HFFc6 (cell line): ENCODE results near the gene BOK. TPM values are rescaled to one million over a fixed set of nuclear protein-coding genes. Genes with fewer than 3 reads are reported as not detected.

Experiments used
- DNase-seq: peaks from one replicate; pipeline ENCODE4 v3.0.0-alpha.2; 2018
- H3K27ac Mint-ChIP-seq: 2 replicates; pipeline ENCODE4 v1.8.0; 2020; ENCODE audit warnings: mild to moderate bottlenecking, mixed read lengths
- H3K27me3 Mint-ChIP-seq: 2 replicates; pipeline ENCODE4 v1.8.0; 2021; ENCODE audit warnings: mild to moderate bottlenecking, moderate library complexity, mixed read lengths; ENCODE audit not compliant: insufficient read depth
- H3K36me3 Mint-ChIP-seq: 2 replicates; pipeline ENCODE4 v1.8.0; 2021; ENCODE audit warnings: low read depth, mixed read lengths
- H3K4me1 Mint-ChIP-seq: 2 replicates; pipeline ENCODE4 v1.8.0; 2020; ENCODE audit warnings: low read depth, mixed read lengths
- H3K4me3 Mint-ChIP-seq: 2 replicates; pipeline ENCODE4 v1.8.0; 2020; ENCODE audit warnings: mild to moderate bottlenecking, moderate library complexity, mixed read lengths
- H3K9me3 Mint-ChIP-seq: 2 replicates; pipeline ENCODE4 v1.8.0; 2020; ENCODE audit warnings: mild to moderate bottlenecking, mixed read lengths
- total RNA-seq, 6 experiments: library from RNA; stranded (reverse); fragmentation: NEBNext Ultra II Directional; extraction: Animal tissue kit (Norgen Biotek cat#: 25700); gene quantifications; 2 replicates in 1 of 6; 3 replicates in 5 of 6; pipeline ENCODE4 v1.2.3, GENCODE V29; 2021
- TF ChIP-seq, protein P1 (sequence below): fragments of 200-600 bp; sonication (generic); IDR thresholded peaks from 2 replicates; pipeline ENCODE4 v1.5.0; 2021; ENCODE audit warnings: antibody characterized with exemption, mild to moderate bottlenecking

BOK gene
- total RNA-seq, 6 experiments from 2014 or later, result 26.3 to 42.4 (median 29.1) TPM

DNA sequence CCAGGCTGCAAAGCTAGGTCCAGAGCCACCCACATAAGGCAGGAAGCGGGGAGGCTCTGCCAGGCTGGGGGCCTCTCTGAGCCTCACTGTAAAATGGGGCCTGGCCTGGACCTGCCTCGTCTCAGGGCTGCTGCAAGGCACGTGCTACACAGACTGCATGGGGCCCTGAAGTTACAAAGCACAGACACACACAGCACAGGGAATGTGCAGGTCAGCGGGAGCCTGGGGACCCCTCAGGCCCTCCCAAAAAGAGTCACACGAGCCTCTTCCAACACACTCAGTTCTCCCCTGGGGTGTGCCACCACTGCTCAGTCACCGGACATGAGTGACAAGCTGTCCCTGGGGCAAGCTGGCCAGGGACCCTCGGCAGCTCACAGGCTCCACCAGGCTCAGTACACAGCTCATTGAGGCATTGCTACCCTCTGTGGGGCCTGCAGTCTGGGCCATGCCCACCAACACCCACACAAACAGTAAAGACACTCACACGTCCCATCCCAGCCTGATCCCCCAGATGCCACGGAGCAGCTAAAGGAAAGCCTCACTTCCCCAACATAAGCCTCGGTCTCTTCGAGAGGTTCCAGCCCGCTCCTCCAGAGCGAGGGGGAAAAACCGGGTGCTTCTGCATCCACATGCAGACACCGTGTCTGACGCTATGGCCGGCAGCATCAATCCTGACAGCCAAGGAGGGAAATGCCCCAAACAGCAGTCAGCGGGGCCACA lies 33.7 kb downstream of the BOK start:
- no peaks in the 10 kb centered on the region for H3K4me1 Mint-ChIP-seq
- H3K27me3 Mint-ChIP-seq, result no peaks in the 10 kb centered on the region
- H3K27ac Mint-ChIP-seq, result no peak overlapping the region
- TF ChIP-seq, protein P1, sequence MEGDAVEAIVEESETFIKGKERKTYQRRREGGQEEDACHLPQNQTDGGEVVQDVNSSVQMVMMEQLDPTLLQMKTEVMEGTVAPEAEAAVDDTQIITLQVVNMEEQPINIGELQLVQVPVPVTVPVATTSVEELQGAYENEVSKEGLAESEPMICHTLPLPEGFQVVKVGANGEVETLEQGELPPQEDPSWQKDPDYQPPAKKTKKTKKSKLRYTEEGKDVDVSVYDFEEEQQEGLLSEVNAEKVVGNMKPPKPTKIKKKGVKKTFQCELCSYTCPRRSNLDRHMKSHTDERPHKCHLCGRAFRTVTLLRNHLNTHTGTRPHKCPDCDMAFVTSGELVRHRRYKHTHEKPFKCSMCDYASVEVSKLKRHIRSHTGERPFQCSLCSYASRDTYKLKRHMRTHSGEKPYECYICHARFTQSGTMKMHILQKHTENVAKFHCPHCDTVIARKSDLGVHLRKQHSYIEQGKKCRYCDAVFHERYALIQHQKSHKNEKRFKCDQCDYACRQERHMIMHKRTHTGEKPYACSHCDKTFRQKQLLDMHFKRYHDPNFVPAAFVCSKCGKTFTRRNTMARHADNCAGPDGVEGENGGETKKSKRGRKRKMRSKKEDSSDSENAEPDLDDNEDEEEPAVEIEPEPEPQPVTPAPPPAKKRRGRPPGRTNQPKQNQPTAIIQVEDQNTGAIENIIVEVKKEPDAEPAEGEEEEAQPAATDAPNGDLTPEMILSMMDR, result no peak
- no peak for DNase-seq
- H3K4me3 Mint-ChIP-seq, result no peak overlapping the region
- no peaks in the 10 kb centered on the region; the same call in none of the 2 replicates for H3K9me3 Mint-ChIP-seq
- H3K36me3 Mint-ChIP-seq, result peaks cover 6% of the 10 kb centered on the region

- Mint-ChIP-seq H3K27ac (no peak overlapping the region), H3K36me3 (peaks cover 6% of the 10 kb centered on the region), H3K4me1 (no peaks in the 10 kb centered on the region), H3K4me3 (no peak overlapping the region), H3K9me3 (no peaks in the 10 kb centered on the region; the same call in none of the 2 replicates), H3K27me3 (no peaks in the 10 kb centered on the region)
- TF ChIP-seq, protein P1, result no peak
- DNase-seq, result no peak
Observed at GRCh38 chr2:241593271-241593670, 34.7 kb downstream of the BOK start.

DNA sequence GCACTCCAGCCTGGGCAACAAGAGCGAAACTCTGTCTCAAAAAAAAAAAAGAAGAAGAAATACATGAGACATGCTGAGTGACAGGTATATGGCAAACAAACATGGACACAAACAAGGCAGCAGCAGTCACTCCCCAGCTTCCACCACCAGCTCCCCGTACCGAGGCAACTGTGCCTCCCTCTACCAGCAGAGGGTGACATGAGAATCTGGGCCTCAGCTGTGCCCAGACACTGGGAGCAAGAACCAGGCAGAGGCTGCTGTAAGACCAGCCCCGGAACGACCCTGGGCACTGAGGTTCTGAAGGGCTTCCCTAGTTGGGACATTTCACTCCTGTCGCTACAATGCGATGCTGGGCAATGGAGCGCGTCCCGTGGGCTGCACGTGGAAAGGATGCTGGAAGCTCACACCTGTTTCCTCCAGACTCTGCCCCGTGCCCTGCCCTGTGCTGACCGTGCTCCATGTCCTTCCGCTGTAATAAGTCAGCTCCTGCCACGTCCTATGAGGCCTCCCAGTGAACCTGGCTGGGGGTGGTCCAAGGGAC lies 37.1 kb downstream of the BOK start:
- Mint-ChIP-seq H3K4me3 (no peak overlapping the region), H3K27ac (no peak overlapping the region), H3K4me1 (peaks cover 14% of the 10 kb centered on the region), H3K36me3 (peaks cover 19% of the 10 kb centered on the region), H3K27me3 (no peaks in the 10 kb centered on the region), H3K9me3 (no peaks in the 10 kb centered on the region)
- TF ChIP-seq, protein P1, result peak; percentile 39
- DNase-seq, result no peak

DNA sequence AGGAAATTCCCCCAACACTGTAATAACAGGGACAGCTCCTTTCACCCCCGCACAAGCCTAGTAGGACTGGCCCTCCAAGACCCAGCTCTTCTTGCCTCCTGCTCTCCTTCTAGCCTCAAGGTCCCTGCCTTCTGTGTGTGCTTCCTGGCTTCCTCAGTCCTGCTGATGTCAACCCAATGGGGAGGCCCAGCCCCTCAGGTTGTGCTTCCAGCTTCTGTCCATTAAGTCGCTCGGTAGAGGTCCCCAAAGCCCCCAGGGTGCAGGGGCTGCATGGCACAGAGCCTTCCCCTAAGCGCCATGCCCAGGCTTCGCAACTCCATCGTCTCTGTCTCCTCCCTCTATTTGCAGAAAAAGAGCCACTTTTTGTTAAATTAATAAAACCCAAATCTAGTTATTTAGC lies 39.0 kb downstream of the BOK start:
- no peak for DNase-seq
- Mint-ChIP-seq H3K4me3 (no peak overlapping the region), H3K36me3 (peaks cover 26% of the 10 kb centered on the region), H3K9me3 (no peaks in the 10 kb centered on the region), H3K27me3 (no peaks in the 10 kb centered on the region), H3K4me1 (peaks cover 14% of the 10 kb centered on the region), H3K27ac (no peak overlapping the region)
- TF ChIP-seq, protein P1, result no peak

DNA sequence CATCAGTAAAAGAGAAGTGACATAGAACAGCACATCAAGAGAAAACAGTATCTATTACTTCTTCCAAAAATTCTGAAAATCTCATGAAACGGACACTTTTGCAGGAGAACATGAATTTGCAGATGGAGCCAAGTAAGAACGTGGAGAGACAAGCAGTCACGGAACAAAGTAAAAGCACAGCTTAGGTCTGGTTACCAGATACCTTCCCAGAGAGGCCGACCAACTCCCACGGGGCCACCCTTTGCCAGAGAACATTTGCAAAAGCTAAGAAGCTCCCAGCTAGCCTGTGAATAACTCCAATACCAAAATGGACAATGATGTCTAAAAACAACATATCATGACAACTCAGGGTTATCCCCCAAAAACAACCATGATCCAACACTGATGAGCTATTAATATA lies 39.5 kb downstream of the BOK start:
- no peak overlapping the region for H3K4me3 Mint-ChIP-seq
- H3K27me3 Mint-ChIP-seq, result no peaks in the 10 kb centered on the region

More for the DNA sequence above, 39.5 kb downstream of the BOK start:
- TF ChIP-seq, protein P1, result no peak
- no peaks in the 10 kb centered on the region for H3K9me3 Mint-ChIP-seq
- peaks cover 26% of the 10 kb centered on the region for H3K36me3 Mint-ChIP-seq
- no peak overlapping the region for H3K27ac Mint-ChIP-seq
- peaks cover 14% of the 10 kb centered on the region for H3K4me1 Mint-ChIP-seq
- DNase-seq, result no peak
